ENCODE data around the gene F5.

DNA sequence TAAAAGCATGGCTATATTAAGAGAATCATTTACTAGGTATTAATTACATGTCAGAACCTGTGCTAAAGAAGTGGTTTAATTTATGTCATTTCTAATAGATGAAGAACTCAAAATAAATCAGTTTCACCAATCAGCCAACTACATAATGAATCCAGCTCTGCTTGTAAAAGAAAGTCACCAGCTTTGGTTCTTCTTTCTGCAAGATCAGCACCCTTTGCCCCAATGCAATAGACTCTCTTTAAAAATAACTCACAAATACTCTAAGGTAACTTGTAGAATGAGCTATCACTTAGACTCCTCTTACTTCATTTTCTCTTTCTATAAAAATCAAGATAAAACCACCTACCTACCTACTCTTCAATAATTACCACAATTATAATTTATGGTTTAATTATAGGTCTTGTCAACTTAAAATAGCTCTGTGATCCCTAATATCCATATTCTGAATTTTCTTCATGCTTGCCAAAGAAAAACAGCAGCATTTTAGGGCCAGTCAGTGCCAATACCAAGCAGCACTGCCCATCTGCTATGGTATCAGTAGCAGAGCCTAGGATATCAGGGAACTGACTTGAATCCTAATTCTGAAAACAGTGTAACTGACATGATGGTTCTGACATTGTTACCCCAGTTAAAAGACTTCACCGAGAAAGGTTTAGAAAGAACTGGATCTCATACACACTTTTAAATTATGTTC, 111.8 kb downstream of the F5 start:
- TF ChIP-seq, protein P1, sequence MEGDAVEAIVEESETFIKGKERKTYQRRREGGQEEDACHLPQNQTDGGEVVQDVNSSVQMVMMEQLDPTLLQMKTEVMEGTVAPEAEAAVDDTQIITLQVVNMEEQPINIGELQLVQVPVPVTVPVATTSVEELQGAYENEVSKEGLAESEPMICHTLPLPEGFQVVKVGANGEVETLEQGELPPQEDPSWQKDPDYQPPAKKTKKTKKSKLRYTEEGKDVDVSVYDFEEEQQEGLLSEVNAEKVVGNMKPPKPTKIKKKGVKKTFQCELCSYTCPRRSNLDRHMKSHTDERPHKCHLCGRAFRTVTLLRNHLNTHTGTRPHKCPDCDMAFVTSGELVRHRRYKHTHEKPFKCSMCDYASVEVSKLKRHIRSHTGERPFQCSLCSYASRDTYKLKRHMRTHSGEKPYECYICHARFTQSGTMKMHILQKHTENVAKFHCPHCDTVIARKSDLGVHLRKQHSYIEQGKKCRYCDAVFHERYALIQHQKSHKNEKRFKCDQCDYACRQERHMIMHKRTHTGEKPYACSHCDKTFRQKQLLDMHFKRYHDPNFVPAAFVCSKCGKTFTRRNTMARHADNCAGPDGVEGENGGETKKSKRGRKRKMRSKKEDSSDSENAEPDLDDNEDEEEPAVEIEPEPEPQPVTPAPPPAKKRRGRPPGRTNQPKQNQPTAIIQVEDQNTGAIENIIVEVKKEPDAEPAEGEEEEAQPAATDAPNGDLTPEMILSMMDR (IDR thresholded peaks at IDR 0.05) = no peak
- no peak for TF ChIP-seq EZH2 (IDR thresholded peaks at IDR 0.05; ENCODE audit: borderline replicate concordance, insufficient read depth, low read depth, low read length, poor library complexity, severe bottlenecking)
